Mucosa of descending colon (tissue), 3 donors: ENCODE measurements around the gene GNAZ. TPM values are rescaled to one million over a fixed set of nuclear protein-coding genes. Genes with fewer than 3 reads are reported as not detected.

Experiments
- ATAC-seq: fragments of 200-7000 bp; cut with Tn5 transposase; one replicate; pipeline ENCODE4 v1.9.1; 2020; ENCODE audit warnings: mild to moderate bottlenecking, moderate library complexity
- DNase-seq, 3 donors: peaks; one replicate each; pipeline ENCODE4 v3.0.0-alpha.2; 2020
- H3K36me3 ChIP-seq: fragments of 200-600 bp; one replicate; pipeline ENCODE4 v1.8.0; 2021; ENCODE audit warnings: low read depth, mild to moderate bottlenecking
- H3K4me1 ChIP-seq: fragments of 200-600 bp; one replicate; pipeline ENCODE4 v1.8.0; 2021; ENCODE audit warnings: low read depth, mild to moderate bottlenecking
- H3K4me3 ChIP-seq: fragments of 200-600 bp; one replicate; pipeline ENCODE4 v1.8.0; 2021; ENCODE audit warnings: mild to moderate bottlenecking
- H3K9me3 ChIP-seq: fragments of 200-600 bp; one replicate; pipeline ENCODE4 v1.8.0; 2021; ENCODE audit warnings: mild to moderate bottlenecking
- CTCF ChIP-seq: fragments of 200-600 bp; IDR thresholded peaks from one replicate; pipeline ENCODE4 v1.8.0; 2022; ENCODE audit warnings: antibody characterized with exemption, mild to moderate bottlenecking
- intact Hi-C, 2 donors: fragments of 100-400 bp; cut with DNase I in 1 of 2; cut with micrococcal nuclease in 1 of 2; formaldehyde crosslinking; loops; one replicate each; pipeline versions ENCODE4 v1.11.0 to v1.11.1; 2022; cut with DNase I, micrococcal nuclease
- total RNA-seq, 3 donors: library from RNA; stranded (reverse); fragmentation: NEBNext Ultra II Directional in 2 of 3; extraction: Animal tissue kit (Norgen Biotek cat#: 25700) in 2 of 3; gene quantifications; one replicate each; pipeline versions ENCODE4 v1.2.1 to v1.2.4, GENCODE V29; 2021 to 2023
- donor health status: DM: no; HTN: no; CAD: no; lungs with moderate emphysema.
- donor health status: DM: no; HTN: no; CAD: no.
- donor health status: DM: no; HTN: yes; CAD: no.

GNAZ gene
- total RNA-seq, 3 donors from 2014 or later: 0.96 to 25.1 (median 1.7) TPM

DNA sequence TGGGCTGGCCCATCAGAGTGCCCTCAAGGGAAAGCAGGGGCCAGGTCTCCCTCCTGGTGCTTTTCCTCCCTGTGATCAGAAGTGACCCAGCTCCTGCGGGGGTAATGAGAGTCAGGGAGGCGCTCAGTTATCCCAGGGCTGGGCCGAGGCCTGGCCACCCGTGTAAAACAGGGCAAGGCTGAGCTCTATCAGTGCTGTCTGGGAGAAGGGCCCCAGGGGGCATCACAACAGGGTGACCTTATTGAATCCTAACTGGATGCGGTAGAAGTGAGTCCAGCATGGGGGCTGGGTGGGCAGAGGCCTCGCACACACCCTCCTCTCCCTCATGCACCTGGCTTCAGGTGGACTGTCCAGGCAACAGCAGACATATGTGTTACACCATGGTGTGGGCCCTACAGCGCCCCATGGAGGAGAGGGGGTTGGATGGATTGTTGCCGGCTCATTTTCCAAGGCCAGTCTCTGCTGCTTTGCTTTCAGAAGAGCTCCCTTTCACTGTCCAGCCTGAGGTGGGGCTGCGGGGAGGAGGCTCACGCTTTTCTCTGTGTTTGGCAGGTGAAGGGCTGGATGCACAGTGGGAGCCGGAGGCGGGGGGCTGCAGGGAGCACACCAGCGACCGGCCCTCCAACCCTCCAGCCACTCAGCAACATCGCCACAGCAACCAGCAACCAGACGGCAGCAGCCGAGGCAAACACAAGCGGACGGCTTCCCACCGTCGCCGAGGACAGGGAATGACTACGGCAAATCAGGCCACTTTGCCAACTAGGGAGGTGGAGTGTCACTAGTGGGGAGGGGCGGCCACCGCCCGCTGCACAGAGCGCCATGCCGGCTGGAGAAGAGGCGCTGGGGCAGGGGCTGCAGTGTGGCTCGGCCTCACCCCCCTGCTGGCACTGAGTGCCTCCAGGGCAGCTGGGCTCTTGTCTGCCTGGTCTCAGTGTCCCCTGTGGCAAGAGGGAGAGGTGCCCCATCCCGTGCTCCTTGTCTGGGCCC is 24.7 kb downstream of the GNAZ start:
- TF ChIP-seq CTCF: no peak
- H3K4me1 ChIP-seq: peaks cover 5% of the 10 kb centered on the region
- H3K9me3 ChIP-seq: no peaks in the 10 kb centered on the region
- no peak for ATAC-seq
- no peaks in the 10 kb centered on the region for H3K36me3 ChIP-seq
- no peak overlapping the region for H3K4me3 ChIP-seq
- no peak for DNase-seq
- intact Hi-C loops: no loop called here

GRCh38 chr22:23095733-23096342 is 25.5 kb downstream of the GNAZ start:
- ATAC-seq: no peak
- Histone ChIP-seq H3K9me3 (no peaks in the 10 kb centered on the region), H3K4me1 (peaks cover 5% of the 10 kb centered on the region), H3K4me3 (no peak overlapping the region), H3K36me3 (no peaks in the 10 kb centered on the region)
- TF ChIP-seq CTCF: no peak
- intact Hi-C loops: no loop called here
- DNase-seq: no peak

DNA sequence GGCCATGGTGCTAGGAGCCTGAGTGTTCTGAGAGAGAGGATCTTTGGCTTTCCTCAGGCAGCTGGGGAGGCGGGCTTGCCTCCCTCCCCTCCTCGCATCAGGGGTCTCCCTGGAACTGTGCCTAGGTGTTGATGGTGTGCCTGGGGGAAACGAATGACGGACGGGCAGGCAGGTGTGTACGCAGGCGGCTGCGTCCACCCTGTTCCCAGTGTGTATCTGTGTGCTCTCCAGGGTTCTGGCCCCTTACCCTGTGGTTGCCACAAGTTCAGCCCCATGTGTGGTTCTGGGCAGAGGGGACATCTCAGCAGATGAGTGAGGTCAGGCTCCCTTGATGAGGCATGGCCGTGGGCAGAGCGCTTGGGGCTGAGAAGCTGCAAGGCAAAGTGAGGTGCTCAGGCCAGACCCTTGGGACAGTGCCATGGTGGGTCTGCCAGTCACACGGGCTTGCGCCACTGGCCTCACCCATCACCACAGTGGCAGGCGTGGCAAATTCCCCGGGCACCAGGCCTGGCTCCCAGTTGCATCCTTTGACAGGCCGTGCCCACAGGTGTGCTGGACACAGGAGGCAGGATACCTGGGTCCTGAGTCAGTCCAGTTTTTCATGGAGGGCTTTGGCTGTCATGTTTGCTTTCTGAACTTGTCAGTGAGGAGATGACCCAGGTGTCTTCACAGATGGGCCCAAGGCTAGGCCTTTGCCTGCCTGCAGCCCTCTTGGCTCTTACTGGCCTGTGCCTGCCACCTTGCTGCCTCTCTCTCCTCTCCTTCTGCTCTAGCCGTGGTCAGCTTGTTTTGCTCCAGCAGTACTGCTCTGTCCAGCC is 27.3 kb downstream of the GNAZ start:
- DNase-seq (no peak), ATAC-seq (no peak)
- intact Hi-C loops: no loop called here

GRCh38 chr22:23098230-23098705 is 27.9 kb downstream of the GNAZ start:
- no peaks in the 10 kb centered on the region for H3K36me3 ChIP-seq
- peaks cover 5% of the 10 kb centered on the region for H3K4me1 ChIP-seq
- no peak for TF ChIP-seq CTCF

More for the DNA sequence above, 27.3 kb downstream of the GNAZ start:
- Histone ChIP-seq H3K9me3 (no peaks in the 10 kb centered on the region), H3K4me3 (no peak overlapping the region), H3K36me3 (no peaks in the 10 kb centered on the region), H3K4me1 (peaks cover 5% of the 10 kb centered on the region)
- TF ChIP-seq CTCF: no peak

More at GRCh38 chr22:23098230-23098705, 27.9 kb downstream of the GNAZ start:
- intact Hi-C loops: no loop called here
- no peak for ATAC-seq
- DNase-seq: no peak
- no peaks in the 10 kb centered on the region for H3K9me3 ChIP-seq
- no peak overlapping the region for H3K4me3 ChIP-seq
